Activated CD4-positive, CD25-positive, alpha-beta regulatory T cell treated with anti-CD3 and anti-CD28 coated beads, Interleukin-2, amount 50 U/mL, for 72 hours (primary cell): ENCODE results near the gene CLEC18C.
"Not testable (repeated sequence)": the region's sequence is repeated elsewhere in the genome, so short reads cannot be mapped to it uniquely, and the experiment has no call there.

Source experiments
- DNase-seq: peaks from one replicate; pipeline ENCODE4 v3.0.0; 2021

Gene CLEC18C

DNA sequence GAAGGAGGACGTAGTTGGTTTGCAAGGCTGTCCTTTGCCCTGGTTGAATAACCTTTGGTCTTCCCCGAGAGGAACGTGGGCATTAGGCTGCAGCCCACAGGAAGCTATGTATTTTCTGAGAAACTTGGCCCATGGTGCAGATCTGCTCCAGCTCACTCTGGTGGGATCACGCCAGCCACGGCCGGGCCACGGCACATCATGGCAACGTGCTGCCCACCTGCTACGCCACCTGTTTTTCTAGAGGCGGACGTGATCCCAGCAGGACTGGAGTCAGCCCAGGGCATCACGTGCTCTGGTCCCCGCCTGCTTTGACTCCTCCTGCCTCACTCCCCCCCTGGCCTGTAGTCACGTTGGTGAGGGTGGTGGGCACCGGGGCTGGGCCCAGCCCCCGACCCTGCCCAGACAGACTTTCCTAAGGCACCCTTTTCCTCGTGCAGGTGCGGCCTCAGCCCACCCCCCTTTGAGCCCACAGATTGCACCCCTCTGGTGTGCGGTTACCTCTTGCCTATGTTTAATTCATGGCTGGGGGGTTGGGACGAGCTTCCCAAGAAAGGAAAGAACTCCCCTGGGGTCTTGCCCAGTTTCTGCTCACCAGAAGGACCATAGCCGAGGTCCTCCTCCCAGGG, at the start of gene CLEC18C:
TSS of gene CLEC18C (plus strand) at position 576 of the 626 bp plus-strand sequence. CDS start 492 bp downstream, outside the sequence.
- not testable (repeated sequence) for DNase-seq

- DNase-seq: not testable (repeated sequence)
Observed at GRCh38 chr16:70123822-70124221, 49.8 kb upstream of the CLEC18C start.

GRCh38 chr16:70126226-70126625, 47.4 kb upstream of the CLEC18C start:
- not testable (repeated sequence) for DNase-seq

GRCh38 chr16:70127706-70128105, 45.9 kb upstream of the CLEC18C start:
- DNase-seq: not testable (repeated sequence)

DNA sequence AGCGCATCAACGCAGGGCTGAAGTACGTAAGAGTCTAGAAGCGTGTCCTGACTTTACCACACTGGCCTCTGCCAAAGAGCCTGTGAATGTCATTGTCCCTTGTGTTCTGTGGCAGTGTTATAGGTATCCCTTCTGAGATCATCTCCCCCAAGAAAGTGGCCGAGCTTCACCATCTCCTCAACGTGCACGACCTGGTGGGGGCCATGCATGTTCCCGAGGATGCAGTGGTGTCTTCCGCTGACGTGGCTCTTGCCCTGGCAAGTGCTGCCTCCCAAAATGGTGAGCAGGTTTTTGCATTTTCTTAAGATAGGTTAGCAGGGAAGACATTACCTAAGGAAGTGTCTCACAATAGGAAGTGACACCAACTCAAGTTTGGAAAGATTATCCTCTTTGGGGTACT, 44.7 kb upstream of the CLEC18C start:
- not testable (repeated sequence) for DNase-seq

- not testable (repeated sequence) for DNase-seq
Observed at GRCh38 chr16:70135796-70136195, 37.8 kb upstream of the CLEC18C start.

- not testable (repeated sequence) for DNase-seq
Observed at GRCh38 chr16:70136595-70136994, 37.0 kb upstream of the CLEC18C start.

DNA sequence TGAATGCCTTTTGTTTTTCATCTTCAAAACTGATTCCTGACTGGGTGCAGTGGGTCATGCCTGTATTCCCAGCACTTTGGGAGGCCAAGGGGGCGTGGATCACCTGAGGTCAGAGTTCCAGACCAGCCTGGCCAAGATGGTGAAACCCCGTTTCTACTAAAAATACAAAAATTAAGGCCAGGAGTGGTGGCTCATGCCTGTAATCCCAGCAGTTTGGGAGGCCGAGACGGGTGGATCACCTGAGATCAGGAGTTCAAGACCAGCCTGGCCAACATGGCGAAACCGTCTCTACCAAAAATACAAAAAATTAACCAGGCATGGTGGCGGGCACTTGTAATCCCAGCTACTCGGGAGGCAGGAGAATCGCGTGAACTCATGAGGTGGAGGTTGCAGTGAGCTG, 30.8 kb upstream of the CLEC18C start:
- DNase-seq: not testable (repeated sequence)

DNA sequence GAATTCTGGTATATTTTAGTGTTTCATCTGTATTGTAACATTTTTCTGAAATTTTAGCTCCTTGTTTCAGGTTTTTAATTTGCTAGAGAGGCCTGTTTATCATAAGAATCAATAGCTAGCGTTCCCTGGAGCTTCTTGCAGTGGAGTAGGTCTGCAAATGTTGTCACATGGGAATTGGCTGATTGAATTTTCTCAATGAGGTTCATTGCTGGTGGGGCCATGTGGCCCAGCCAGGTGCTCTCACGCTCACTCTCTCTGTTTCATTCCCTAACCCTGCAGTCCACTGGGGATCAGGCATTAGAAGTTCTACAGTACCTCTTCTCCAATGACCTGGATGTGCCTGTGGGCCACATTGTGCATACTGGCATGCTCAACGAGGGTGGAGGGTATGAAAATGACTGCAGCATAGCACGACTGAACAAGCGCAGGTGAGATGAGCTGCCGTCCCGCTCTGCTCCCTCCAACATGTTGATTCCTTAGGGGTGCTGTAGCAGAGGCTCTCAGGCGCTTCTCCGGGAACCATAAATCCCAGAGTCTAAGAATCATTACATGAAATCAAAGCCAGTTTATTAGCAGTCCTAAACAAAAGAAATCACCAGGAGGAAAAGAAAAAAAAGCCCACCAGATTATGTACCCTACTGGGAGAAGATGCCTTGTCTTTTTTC, 30.2 kb upstream of the CLEC18C start:
- not testable (repeated sequence) for DNase-seq

DNA sequence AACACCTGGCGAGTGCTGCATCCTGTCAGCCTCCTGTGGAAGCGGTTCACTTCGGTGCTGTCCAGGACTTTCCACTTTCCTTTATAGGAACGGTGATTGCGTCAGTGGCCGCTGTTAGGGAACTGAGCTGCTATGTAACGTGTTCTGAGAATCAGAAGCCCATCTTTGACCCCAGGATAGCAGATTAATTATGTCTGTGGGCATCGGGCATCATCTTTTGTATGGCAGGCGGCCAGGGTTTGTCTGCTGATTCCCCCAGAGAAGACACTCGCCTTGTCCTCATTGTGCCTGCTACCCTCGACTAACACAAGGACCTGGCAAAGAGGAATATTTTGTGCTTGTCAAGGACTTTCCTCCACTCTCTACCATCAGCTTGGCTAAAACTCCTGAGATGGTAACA, 25.7 kb upstream of the CLEC18C start:
- not testable (repeated sequence) for DNase-seq

GRCh38 chr16:70148453-70148852, 25.1 kb upstream of the CLEC18C start:
- not testable (repeated sequence) for DNase-seq

DNA sequence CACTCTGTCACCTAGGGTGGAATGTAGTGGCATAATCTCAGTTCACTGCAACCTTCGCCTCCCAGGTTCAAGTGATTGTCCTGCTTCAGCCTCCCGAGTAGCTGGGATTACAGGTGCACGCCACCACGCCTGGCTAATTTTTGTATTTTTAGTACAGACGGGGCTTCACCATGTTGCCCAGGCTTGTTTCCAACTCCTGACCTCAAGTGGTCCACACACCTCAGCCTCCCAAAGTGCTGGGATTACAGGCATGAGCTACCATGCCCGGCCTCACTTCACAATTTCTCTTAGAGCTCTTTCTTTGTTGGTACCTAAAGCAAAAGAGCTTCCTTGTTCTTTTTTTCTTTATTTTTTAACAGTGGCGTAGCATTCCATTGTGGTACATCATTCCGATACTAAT, 24.3 kb upstream of the CLEC18C start:
- DNase-seq: not testable (repeated sequence)

- DNase-seq: no peak
Observed at GRCh38 chr16:70151391-70151790, 22.2 kb upstream of the CLEC18C start.

- DNase-seq: no peak
Observed at GRCh38 chr16:70151941-70152509, 21.6 kb upstream of the CLEC18C start.

GRCh38 chr16:70152578-70153302, 20.8 kb upstream of the CLEC18C start:
- DNase-seq: no peak

DNA sequence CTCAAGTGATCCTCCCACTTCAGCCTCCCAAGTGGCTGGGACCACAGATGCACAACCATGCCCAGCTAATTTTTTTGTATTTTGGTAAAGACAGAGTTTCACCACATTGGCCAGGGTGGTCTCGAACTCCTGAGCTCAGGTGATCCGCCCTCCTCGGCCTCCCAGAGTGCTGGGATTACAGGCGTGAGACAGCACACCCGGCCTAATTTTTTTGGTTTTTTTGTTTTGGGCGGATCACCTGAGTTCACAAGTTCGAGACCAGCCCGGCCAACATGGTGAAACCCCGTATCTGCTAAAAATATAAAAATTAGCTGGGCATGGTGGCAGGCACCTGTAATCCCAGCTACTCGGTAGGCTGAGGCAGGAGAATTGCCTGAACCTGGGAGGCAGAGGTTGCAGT, 18.9 kb upstream of the CLEC18C start:
- not testable (repeated sequence) for DNase-seq

GRCh38 chr16:70156207-70156978, 17.2 kb upstream of the CLEC18C start:
- DNase-seq: no peak

DNA sequence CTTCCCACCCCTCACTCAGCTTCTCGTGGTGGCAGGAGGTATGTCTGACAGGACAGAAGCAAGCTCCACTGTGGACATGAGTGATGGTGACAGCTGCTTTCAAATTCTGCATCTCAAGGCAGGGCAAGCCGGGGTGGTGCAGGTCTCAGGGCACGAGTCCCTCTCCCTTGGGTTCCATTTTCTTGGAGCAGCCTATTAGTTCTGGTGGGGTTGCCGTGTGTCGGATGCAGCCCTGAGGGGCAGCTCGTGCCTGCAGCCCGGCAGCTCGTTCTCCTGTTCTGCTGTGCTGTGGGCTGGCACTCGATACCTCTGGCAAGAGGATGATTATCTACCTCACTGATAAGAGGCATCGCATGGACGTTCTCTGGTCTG, 16.5 kb upstream of the CLEC18C start:
- no peak for DNase-seq

GRCh38 chr16:70157477-70158260, 15.9 kb upstream of the CLEC18C start:
- no peak for DNase-seq

GRCh38 chr16:70158261-70158939, 15.2 kb upstream of the CLEC18C start:
- DNase-seq: no peak
